GM21619 (cell line): ENCODE results near the gene IQGAP3.
"Not testable (repeated sequence)": the region's sequence is repeated elsewhere in the genome, so short reads cannot be mapped to it uniquely, and the experiment has no call there.

Experiments used
- ATAC-seq: cut with Tn5 transposase; IDR thresholded peaks from one replicate; pipeline ENCODE4 v1.9.1; 2021; ENCODE audit not compliant: unreplicated experiment

The IQGAP3 gene

DNA sequence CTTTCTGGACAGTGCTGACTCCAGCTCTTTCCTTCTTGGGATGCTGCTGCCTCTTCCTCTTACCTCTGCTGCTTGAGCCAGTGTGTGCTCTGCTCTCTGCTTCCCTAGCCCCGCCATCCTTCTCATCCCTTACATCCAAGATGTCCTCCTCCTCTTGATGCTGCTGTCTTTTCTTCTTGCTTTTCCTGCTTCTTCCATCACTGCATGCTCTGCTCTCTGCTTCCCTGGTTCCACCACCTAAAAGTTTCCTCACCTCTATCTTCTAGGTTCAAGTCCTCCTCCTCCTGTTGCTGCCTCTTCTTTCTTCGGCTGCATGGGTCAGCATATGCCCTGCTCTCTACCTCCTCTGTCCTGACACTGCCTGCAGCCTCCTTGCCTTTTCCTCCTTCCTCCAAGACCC is 22.7 kb upstream of the IQGAP3 start:
- no peak for ATAC-seq

DNA sequence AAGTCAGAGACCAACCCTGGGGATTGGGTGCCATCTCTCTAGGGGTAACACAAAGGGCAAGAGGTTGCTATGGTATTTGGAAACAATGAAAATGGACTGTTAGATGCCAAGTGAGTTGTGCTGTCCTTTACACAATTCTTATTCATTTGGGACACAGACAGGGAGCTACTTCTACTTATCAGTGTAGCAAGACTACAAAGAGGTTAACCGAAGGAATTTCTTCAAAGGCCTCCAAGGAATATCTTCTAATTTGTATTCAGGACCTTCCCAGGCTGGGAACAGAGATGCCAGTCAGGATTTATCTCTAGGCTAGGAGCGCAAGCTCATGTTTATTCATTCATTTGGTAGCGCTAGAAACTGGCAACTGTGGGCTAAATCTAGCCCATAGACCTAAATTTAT is 21.8 kb upstream of the IQGAP3 start:
- ATAC-seq = no peak

DNA sequence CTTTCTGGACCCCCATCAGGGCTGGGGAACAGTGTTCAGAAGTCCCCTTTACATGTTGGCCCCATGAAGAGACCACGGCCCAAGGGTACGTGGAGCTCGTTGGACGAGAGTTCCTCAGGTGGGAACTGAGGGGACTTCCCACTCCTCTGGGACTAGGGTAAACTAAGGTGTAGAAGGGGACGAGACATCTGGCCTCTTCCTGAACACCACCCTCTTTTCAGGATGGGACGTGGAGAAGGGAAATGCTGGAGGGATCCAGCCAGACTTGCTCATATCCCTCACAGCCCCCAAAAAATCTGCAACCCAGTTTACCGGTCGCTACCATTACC is 21.3 kb upstream of the IQGAP3 start:
- no peak for ATAC-seq

DNA sequence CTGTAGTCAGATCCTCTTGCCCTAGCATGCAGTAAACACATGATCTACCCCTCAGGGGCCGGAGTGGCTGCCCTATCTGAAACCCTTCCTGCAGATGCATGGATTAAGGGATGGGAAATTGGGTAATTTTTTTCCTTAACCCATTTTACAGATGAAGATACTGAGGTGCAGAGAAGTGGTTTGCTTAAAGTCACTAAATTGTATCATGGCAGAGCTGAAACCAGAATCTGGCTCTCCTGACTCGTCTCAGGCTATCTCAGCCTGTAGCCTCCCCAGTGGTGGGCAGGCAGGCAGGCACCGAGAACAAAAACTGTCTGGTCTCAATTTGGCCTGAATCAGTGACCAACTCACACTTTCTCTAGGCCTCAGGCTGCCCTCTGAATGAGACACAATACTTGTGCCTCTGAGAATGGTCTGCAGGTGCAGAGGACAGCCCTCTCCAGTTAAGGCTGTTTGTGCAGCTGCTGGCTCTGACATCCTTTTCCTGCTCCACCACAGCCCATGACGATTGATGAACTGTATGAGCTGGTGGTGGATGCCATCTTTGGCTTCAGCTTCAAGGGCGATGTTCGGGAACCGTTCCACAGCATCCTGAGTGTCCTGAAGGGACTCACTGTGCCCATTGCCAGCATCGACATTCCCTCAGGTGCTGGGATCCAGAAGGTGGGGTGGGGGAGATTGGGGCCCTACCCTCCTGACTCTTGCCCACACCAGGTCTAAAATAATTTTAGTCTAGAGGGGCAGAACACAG is 20.7 kb upstream of the IQGAP3 start:
- ATAC-seq = no peak

DNA sequence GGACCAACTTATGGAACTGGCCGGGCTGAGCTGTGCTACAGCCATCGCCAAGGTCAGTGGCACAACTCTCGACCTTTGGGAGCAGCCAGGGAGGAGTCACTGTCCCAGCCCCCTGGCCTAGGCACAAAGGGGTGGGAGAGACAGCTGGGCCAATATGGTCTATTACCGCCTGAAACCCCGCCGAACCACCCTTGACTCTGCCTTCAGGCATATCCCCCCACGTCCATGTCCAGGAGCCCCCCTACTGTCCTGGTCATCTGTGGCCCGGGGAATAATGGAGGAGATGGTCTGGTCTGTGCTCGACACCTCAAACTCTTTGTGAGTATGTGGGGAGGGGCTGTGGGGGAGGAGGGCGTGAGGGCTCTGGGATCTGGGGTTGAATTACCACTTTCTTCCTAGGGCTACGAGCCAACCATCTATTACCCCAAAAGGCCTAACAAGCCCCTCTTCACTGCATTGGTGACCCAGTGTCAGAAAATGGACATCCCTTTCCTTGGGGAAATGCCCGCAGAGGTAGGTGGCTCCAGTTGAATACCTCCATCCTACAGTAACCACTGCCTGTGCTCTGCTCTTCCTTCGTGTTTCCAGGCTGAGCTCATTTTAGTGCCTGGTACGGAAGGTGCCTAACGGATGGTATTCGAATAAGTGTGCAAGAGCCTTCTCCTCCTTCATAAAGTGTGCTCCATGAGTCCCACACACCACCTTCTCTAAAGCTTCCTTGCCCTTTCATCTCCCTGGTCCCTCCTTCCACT is 20.0 kb upstream of the IQGAP3 start:
- no peak for ATAC-seq

DNA sequence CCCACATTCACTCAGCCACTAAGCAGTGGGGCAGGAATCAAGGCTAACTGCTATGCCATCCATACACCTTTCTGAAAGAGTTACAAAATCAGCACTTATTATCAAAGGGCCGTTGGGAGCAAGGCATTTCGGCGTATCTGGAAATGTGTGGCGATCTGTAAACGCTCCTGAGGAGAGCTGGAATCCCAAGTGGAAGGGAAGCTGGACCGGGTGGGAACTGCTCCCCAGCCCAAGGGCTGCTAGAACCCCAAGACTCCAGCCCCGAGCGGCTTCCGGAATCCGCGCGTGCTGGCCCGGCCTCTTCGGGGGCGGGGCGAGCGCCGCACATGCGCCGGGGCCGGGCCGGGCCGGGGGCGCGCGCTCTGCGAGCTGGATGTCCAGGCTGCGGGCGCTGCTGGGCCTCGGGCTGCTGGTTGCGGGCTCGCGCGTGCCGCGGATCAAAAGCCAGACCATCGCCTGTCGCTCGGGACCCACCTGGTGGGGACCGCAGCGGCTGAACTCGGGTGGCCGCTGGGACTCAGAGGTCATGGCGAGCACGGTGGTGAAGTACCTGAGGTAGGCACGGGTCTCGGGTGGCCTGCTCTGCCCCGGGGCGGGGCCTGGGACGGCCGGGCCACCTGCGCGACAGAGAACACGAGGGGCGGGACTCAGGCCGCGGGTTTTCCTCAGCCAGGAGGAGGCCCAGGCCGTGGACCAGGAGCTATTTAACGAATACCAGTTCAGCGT is 19.2 kb upstream of the IQGAP3 start, which contains the start of gene NAXE:
NAXE (plus strand) TSS at position 345 of the 726 bp plus-strand sequence; CDS start at position 374, 29 bp downstream.
- ATAC-seq = peak; percentile 82

DNA sequence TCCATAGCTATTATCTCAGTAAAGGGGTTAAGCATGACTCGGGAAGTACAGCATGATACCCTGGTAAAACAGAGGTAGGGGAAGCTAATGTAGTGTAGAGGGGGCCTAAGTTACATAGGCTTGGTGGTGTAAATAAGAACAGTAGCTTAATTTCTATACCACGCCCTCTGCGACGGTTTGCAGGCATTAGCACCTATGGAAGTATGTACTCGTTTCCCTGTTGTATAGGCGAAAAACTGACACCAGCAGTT is 18.7 kb upstream of the IQGAP3 start:
- ATAC-seq = peak; percentile 5

DNA sequence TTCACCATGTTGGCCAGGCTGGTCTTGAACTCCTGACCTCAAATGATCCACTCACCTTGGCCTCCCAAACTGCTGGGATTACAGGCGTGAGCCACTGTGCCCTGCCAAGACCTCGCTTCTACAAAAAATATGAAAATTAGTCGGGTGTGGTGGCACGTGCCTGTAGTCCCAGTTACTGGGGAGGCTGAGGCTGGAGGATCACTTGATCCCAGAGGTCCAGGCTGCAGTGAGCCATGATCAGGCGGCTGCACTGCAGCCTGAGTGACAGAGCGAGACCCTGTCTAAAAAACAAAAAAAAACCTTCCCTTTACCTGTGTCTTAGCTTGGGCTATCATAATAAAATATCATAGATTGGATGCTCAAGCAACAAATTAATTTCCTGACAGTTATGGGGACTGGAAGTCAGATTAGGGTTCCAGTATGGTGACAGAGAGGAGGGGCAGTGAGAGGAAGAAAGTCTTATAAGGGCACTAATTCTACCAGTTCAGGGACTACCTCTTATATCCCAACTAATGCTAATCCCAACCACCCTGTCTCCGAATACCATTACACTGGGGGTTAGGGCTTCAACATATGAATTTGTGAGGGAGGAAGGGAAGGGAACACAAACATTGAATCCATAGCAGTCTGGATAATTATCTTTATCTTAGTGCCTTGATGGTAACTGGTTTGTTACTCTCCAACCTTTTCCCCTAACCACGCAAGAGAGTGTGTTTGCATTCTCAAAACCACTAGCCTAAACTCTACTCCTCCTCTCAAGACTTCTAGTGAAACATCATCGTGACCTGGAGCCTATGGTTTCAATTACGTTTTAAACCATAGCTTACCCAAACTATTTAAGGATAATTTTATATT is 18.2 kb upstream of the IQGAP3 start:
- no peak for ATAC-seq

DNA sequence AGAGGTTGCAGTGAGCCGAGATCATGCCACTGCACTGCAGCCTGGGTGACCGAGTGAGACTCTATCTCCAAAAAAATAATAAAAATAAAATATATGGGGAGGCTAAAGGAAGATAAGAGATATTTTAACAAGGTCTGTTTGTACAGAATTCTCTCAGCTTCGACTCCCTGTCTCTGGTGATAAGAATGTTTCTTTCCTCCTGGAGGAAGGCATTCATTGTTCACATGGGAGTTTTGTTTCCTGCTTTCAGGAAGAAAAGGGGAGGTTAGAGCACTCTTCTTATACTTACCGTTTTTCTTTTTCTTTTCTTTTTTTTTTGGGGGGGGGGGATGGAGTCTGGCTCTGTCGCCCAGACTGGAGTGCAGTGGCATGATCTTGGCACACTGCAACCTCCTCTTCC is 17.2 kb upstream of the IQGAP3 start:
- no peak for ATAC-seq

DNA sequence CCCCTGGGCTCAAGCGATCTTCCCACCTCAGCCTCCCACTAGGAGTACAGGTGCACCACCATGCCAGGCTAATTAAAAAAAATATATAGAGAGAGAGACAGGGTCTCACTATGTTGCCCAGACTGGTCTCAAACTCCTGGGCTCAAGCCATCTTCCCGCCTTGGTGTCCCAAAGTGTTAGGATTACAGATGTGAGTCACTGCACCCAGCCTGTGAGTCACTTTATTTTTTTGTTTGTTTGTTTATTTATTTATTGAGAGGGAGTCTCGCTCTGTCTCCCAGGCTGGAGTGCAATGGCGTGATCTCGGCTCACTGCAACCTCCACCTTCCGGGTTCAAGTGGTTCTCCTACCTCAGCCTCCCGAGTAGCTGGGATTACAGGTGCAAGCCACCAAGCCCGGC is 15.6 kb upstream of the IQGAP3 start:
- ATAC-seq = not testable (repeated sequence)

DNA sequence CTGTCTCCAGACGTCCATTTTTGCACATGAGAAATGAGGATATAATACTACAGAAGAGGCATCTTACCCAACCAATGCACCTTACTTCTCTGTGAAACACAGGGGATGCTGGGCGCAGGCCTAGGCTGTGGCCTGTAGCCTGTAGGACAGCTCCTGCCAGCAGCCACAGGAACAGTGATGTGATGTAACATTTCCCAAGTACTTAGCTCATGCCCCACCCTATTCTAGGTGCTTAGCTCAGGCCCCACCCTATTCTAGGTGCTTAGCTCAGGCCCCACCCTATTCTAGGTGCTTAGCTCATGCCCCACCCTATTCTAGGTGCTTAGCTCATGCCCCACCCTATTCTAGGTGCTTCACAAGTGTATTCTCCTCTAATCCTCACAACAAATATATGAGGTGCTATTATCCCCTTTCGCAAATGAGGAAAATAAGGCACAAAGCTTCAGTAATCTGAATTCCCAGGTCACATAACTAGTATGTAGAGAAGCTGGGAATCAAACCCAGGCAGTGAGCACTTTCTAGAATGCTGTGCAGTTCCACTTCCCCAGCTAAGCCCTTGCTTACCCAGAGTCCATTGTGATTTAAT is 14.6 kb upstream of the IQGAP3 start:
- ATAC-seq = no peak

DNA sequence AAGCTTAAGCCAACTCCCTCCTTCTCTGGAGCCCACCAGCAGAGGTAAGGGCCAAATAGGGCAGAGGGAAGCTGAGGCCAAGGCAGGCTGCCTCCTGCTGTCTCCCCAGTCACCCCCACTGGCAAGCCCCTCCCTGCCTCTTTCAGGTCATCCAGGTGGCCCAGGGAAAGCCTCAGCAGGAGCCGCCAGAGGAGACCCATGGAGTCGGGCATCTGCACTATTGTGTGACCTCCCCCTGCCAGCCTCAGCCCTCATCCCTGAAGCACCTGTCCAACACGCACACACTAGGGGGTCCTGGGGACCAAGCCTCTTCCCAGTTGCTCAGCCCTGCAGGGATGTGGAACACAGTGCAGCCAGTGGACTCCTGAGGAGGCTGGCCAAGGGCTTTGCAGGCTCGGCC is 14.0 kb upstream of the IQGAP3 start:
- ATAC-seq = no peak

DNA sequence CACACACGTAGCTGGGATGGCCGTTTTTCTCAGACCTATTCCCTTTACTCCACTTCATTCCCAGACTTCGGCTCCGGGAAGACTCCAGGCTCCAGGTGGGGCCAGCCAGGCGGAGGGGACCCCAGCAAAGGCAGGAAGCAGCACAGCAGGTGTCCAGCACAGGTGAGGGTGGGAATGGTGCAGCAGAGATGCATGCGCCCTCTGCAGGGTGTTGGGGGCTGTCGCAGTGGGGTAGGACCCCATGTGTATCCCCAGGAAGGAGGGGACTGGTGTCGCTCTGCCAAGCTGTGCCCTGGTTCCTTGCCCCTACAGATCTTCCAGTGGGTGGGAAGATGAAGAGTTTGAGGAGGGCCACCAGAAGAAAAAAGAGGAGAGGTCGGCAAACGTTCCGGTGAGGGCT is 12.4 kb upstream of the IQGAP3 start:
- ATAC-seq = no peak

DNA sequence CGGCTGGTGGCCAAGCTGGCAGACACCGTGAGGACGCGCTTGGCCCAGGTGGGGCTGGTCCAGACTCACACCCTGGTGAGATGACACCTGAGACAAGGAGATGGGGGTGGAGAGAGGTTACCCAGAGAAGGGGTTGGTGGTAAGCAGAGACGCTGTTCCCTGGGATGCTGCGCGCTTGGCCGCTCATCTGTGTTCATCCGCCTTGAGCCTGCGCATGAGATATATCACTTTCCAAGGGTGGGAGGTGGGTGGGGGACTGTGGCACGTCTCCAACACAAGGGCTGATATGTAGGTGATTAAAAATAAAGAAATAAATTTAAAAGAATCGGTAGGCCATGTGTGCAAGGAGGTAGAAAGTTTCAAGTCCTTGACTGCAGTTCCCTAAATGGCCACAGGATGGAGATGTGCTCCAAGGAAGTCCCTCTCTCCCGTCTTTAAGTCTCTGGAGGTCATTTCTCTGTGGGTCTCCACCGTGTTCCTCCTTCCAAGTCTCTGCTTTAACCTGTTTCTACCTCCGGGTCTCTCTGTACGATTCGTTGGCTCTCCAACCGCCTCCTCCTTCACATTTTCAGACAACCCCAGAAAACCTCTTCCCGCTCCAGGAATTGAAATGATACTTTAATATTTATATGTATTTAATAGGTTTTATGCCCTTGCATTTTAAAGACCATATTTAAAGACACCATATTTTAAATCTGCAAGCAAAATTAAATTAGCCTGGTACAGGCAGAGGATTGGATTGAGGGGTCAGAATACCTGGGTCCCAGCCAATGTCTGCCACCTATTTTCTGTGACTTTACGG is 11.7 kb upstream of the IQGAP3 start:
- ATAC-seq = no peak

DNA sequence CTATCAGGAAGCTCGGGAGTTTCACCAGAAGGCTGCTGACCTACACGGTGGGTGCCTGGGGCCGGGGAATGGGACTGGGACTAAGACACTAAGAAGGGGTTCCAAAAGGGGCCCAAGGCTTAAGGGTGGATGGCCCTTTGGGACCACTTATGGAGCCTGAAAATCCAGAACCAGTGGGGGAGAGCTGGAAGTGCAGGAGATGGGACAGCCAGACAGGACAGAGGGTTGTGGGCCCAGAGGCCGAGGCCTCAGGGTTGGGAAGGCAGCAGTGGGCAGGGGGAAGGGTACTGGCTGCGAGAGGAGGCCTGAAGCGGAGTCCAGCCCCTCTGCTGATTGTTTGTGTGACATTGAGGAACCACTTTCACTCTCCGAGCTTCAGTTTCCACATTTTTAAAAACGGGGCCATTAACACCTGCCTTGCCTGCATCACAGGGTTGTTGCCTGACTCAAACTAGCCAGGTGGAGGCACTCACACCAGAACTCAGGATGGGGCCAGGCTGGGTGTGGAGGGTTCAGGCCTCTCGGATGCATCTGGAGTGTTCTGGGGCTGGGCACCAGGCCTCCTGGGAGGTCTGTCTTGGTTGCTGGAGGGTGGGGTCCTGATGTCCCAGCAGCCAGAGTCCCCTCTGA is 10.1 kb upstream of the IQGAP3 start:
- no peak for ATAC-seq

DNA sequence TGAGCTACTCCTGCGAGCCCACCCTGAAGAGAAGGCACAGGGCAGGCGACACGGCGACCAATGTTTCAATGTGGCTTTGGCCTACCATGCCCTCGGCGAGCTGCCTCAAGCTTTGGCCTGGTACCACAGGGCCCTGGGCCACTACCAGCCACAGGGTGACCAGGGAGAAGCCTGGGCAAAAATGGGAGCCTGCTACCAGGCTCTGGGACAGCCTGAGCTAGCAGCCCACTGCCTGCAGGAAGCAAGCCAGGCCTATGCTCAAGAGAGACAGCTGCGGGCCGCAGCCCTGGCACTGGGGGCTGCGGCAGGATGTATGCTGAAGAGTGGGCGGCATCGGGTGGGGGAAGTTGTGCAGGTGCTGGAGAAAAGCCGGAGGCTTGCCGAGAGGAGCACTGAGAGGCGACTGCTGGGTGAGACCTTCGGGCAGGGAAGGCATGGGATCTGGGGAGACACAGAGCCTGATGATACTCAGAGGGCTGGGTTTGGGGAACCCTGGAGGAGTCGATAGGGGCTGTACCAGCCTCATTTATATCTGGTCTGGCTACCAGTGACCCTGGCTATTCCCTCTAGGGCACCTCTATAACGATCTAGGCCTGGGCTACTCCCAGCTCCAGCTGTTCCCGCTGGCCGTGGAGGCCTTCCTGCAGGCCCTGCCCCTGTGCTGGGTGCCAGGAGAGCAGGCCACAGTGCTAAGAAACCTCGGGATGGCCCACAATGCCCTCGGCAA is 9.5 kb upstream of the IQGAP3 start:
- no peak for ATAC-seq

DNA sequence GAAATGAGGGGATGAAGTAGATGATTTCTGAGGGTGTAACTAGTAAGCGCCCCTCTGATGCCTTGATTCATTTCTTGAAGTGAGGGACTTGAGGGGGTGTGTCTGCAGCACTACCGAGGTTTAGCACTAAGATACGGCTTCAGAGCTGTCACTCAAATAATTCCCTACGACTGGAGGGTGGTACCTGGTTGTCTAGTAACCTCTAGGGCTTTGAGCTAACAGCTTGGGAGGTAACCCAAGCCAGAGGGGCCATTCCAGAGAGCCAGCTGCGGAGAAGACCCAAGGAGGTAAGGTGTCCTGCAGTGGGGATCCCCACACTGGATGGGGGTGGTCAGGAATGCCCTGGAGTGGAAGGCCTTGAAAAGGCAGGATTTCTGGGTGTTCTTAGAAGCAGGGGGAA is 7.1 kb upstream of the IQGAP3 start, which contains the start of gene TTC24:
TTC24 (plus strand) TSS at position 252 of the 400 bp plus-strand sequence. CDS start 1,642 bp downstream, outside the sequence.
- no peak for ATAC-seq

DNA sequence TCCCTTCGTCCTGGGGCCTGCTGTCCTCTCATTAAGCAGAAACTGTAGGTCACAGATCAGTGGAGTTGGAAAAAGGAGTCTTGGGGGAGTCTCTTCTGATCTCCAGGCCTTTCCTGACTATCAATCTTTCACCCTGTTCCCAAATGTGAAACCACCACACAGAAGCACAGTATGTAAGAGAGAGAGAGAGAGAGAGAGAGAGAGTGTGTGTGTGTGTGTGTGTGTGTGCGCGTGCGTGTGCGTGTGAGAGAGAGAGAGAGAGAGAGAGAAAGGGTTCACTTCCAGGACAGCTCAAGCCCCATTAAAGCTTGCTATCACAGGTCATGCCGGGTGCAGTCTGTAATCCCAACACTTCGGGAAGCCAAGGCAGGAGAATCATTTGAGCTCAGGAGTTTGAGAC is 5.7 kb upstream of the IQGAP3 start:
- ATAC-seq = no peak

DNA sequence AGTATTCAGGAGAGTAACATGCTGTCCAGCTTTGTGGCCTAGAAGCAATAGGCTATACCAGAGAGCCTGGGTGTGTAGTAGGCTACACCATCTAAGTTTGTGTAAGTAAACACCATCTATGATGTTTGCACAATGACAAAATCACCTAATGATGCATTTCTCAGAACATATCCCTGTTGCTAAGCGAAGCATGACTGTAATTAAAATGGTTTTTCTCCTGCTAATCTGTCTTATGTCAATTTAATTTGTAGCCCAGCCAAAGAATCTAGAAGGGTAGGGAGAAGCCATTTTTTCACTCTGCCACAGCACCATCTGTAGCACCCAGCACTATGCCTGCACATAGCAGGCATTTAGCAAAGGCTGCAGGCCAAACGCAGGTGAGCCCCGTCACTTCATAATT is 5.2 kb upstream of the IQGAP3 start:
- no peak for ATAC-seq
